Measurements from ENCODE around the gene CHGA. TPM values are rescaled to one million over a fixed set of nuclear protein-coding genes. Genes with fewer than 3 reads are reported as not detected.

Gene CHGA
- total RNA-seq, 1 experiment from 2014 or later: not detected

DNA sequence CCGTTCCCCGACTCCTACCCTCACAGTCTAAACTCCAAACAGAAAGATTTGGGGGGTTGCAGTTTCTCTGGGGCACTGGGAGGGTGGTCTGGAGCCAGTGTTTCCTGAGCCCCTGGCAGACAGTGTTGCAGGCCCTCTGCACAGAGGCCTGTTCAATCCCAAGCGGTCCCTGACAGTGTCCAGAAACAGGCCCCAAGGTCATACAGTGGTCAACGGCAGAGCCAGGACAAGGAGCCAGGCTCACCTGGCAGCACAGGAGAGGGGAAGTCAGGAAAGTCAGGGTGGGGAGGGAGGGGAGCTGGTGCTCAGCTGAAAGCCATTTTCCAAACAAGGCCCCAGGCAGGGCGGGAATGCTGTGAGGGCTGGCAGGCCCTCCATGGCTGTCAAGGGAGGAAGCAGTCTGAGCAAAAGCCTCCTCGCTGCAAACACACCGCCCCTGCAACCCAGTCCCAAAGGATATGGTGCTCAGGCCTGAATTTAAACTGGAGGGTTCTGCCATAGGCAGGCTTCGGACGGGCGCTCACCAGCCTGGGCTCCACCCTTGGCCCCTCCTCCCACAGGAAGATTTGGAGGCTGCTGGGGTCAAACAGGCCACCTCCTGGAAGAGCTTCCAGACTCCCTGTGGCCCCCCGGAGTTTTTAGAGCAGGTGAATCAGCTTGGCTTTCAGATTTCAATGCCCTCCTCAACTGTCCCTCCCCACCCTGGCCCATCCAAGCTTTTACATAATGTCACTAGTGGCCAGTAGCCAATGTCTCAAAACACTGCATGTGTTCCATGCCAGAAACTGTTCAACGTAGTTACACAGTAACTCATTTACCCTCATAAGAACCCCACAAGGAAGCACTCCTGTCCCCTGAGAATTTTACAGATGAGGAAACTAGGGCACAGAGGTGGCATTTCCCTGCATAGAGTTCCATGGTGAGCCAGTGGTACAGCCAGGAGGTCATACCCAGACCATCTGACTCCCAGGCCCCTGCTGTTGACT is 41.5 kb downstream of the CHGA start:
- BruUV-seq (replicated peaks): no TSS peak
- DNase-seq (ENCODE audit: low read depth, low spot score) (no peak), ATAC-seq (no peak)
- no peaks in the 10 kb centered on the region for H3K27me3 ChIP-seq (ENCODE audit: control insufficient read depth, insufficient read depth, low read length)
- H3K27ac ChIP-seq (ENCODE audit: low read length): no peak overlapping the region
- POLR2A ChIA-PET: no interaction called here
- intact Hi-C loops (cut with micrococcal nuclease; ENCODE audit: unreplicated experiment): no loop called here
- no peak for TF ChIP-seq POLR2AphosphoS5 (IDR thresholded peaks at IDR 0.05; ENCODE audit: low read depth, low read length)
- no peak for TF ChIP-seq TCF7L2 (IDR thresholded peaks at IDR 0.05; ENCODE audit: low read depth, low read length)
- TF ChIP-seq SIN3A (IDR thresholded peaks at IDR 0.05; ENCODE audit: borderline replicate concordance, insufficient read depth, low read depth, low read length): no peak
- TF ChIP-seq, protein P1, sequence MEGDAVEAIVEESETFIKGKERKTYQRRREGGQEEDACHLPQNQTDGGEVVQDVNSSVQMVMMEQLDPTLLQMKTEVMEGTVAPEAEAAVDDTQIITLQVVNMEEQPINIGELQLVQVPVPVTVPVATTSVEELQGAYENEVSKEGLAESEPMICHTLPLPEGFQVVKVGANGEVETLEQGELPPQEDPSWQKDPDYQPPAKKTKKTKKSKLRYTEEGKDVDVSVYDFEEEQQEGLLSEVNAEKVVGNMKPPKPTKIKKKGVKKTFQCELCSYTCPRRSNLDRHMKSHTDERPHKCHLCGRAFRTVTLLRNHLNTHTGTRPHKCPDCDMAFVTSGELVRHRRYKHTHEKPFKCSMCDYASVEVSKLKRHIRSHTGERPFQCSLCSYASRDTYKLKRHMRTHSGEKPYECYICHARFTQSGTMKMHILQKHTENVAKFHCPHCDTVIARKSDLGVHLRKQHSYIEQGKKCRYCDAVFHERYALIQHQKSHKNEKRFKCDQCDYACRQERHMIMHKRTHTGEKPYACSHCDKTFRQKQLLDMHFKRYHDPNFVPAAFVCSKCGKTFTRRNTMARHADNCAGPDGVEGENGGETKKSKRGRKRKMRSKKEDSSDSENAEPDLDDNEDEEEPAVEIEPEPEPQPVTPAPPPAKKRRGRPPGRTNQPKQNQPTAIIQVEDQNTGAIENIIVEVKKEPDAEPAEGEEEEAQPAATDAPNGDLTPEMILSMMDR (IDR thresholded peaks at IDR 0.05): no peak
- TF ChIP-seq, protein P2, sequence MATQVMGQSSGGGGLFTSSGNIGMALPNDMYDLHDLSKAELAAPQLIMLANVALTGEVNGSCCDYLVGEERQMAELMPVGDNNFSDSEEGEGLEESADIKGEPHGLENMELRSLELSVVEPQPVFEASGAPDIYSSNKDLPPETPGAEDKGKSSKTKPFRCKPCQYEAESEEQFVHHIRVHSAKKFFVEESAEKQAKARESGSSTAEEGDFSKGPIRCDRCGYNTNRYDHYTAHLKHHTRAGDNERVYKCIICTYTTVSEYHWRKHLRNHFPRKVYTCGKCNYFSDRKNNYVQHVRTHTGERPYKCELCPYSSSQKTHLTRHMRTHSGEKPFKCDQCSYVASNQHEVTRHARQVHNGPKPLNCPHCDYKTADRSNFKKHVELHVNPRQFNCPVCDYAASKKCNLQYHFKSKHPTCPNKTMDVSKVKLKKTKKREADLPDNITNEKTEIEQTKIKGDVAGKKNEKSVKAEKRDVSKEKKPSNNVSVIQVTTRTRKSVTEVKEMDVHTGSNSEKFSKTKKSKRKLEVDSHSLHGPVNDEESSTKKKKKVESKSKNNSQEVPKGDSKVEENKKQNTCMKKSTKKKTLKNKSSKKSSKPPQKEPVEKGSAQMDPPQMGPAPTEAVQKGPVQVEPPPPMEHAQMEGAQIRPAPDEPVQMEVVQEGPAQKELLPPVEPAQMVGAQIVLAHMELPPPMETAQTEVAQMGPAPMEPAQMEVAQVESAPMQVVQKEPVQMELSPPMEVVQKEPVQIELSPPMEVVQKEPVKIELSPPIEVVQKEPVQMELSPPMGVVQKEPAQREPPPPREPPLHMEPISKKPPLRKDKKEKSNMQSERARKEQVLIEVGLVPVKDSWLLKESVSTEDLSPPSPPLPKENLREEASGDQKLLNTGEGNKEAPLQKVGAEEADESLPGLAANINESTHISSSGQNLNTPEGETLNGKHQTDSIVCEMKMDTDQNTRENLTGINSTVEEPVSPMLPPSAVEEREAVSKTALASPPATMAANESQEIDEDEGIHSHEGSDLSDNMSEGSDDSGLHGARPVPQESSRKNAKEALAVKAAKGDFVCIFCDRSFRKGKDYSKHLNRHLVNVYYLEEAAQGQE (IDR thresholded peaks at IDR 0.05; ENCODE audit: insufficient read depth in 1 of 2, low read depth in 2 of 2, low read length in 1 of 2): no peak
- CTCF ChIA-PET: no interaction called here
- no peaks in the 10 kb centered on the region for H3K9me3 ChIP-seq (ENCODE audit: control insufficient read depth, insufficient read depth, low read depth, low read length)
- no peak overlapping the region for H3K4me3 ChIP-seq (ENCODE audit: low read depth in 2 of 2, low read length in 2 of 2)
- H3K36me3 ChIP-seq (ENCODE audit: control insufficient read depth, insufficient read depth, low read length): no peaks in the 10 kb centered on the region
- H3K4me1 ChIP-seq (ENCODE audit: control insufficient read depth, insufficient read depth, low read length): no peaks in the 10 kb centered on the region
- in situ Hi-C loops (cut with HindIII; ENCODE audit: low pct_unique_long_range_greater_than_20kb, low sequenced_read_pairs): no loop called here

DNA sequence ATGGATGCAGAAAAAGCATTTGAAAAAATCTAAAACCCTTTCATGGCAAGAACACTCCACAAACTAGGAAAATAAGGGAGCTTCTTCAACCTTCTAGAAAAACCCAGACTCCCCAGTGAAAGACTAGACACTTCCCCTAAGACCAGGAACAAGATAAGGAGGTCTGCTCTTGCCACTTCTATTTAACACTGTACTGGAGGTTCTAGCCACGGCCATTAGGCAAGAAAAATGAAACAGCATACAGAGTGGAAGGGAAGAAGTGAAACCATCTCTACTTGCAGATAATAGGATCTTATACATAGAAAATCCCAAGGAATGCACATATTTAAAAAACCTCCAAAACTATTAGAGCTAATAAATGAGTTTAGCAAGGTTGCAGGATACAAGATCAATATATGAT is 42.3 kb downstream of the CHGA start:
- intact Hi-C loops (cut with micrococcal nuclease; ENCODE audit: unreplicated experiment) (no loop called here), in situ Hi-C loops (cut with HindIII; ENCODE audit: low pct_unique_long_range_greater_than_20kb, low sequenced_read_pairs) (no loop called here)
- DNase-seq (ENCODE audit: low read depth, low spot score): no peak
- no peaks in the 10 kb centered on the region for H3K36me3 ChIP-seq (ENCODE audit: control insufficient read depth, insufficient read depth, low read length)
- no peaks in the 10 kb centered on the region for H3K4me1 ChIP-seq (ENCODE audit: control insufficient read depth, insufficient read depth, low read length)
- ChIA-PET POLR2A (no interaction called here), CTCF (no interaction called here)
- BruUV-seq (replicated peaks): no TSS peak
- no peaks in the 10 kb centered on the region for H3K9me3 ChIP-seq (ENCODE audit: control insufficient read depth, insufficient read depth, low read depth, low read length)
- H3K27me3 ChIP-seq (ENCODE audit: control insufficient read depth, insufficient read depth, low read length): no peaks in the 10 kb centered on the region
- ATAC-seq: no peak
- no peak overlapping the region for H3K27ac ChIP-seq (ENCODE audit: low read length)
- H3K4me3 ChIP-seq (ENCODE audit: low read depth in 2 of 2, low read length in 2 of 2): no peak overlapping the region
- TF ChIP-seq POLR2AphosphoS5 (IDR thresholded peaks at IDR 0.05; ENCODE audit: low read depth, low read length): no peak
- TF ChIP-seq, protein P2 (IDR thresholded peaks at IDR 0.05; ENCODE audit: insufficient read depth in 1 of 2, low read depth in 2 of 2, low read length in 1 of 2): no peak
- TF ChIP-seq, protein P1 (IDR thresholded peaks at IDR 0.05): no peak
- TF ChIP-seq TCF7L2 (IDR thresholded peaks at IDR 0.05; ENCODE audit: low read depth, low read length): no peak
- TF ChIP-seq SIN3A (IDR thresholded peaks at IDR 0.05; ENCODE audit: borderline replicate concordance, insufficient read depth, low read depth, low read length): no peak

Data from Panc1 (cell line).